NCI-H2196 (cell line): ENCODE results near the gene ESD.
"Not testable (repeated sequence)": the region's sequence is repeated elsewhere in the genome, so short reads cannot be mapped to it uniquely, and the experiment has no call there.

Experiments used
- DNase-seq: peaks from one replicate; lab custom pipeline; 2025; ENCODE audit not compliant: unreplicated experiment; lab: John Stamatoyannopoulos, UW

Gene ESD

DNA sequence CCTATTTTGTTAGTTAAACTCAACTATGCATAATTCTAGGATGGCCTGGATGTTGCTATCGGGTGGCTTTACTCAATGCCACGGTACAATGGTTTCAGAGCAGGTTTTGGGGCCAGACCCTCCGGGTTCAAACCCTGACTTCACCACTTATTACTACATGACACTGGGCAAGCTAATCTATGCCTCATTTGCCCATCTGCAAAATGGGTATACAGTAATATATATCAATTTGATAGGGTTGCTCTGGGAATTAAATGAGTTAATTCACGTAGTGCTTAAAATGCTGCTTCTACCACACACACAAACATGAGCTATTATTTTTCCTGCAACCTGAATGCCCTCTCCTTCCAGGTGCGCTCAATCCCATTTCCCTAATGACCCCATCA is 839 bp downstream of the ESD start:
- DNase-seq: no peak

DNA sequence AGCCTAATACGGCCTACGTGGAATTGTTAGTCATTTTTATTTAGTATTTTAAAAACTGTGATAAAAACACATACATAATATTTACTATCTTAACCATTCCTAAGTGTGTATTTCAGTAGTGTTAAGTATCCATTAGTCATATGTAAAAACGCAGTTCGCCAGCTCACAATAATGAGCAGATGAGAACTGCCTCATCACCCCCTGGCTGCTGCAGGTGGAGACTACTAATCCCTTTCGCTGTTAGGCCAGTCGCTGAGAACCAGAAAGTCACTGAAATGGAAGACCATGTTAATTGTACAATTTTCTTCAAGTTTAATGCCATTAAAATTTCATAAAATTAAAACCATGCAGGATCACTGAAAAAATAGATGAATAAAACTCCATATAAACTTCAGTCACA is 1.6 kb downstream of the ESD start:
- no peak for DNase-seq

DNA sequence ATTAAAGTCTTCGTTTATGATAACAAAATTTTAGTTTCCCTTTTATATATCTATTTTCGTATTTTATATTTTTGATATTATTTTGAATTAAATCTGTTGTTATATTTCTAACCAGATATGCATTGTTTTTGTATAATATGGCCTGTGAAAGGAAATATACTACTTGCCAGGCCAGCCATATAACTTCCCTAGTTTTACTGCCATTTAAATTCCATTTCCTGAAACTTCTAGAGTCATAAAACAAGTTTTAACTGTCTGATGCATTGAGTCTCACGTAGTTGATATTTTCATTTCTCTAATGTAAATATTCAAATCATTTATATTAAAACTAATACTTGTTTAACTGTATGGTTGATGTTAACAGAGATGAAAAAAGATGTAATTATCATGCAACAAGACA is 13.5 kb downstream of the ESD start:
- no peak for DNase-seq

DNA sequence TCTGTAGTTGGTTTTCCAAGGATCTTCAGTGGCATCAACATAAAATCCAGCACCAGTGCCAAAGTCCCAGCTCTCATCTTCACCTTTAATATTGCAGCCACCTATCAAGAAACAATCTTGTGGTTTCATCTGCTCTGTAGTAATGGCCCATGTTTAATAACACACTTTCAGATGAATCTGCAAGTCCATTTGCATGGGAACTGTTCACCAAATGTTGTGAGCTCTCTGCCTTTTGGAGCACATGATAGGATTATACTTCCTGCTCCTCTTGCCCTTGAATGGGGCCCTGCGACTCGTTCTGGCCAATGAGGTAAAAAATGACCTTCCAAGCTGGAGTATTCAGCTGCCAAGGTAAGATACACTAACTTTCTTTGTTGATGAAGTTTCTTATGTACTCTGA is 14.3 kb downstream of the ESD start:
- DNase-seq: no peak

DNA sequence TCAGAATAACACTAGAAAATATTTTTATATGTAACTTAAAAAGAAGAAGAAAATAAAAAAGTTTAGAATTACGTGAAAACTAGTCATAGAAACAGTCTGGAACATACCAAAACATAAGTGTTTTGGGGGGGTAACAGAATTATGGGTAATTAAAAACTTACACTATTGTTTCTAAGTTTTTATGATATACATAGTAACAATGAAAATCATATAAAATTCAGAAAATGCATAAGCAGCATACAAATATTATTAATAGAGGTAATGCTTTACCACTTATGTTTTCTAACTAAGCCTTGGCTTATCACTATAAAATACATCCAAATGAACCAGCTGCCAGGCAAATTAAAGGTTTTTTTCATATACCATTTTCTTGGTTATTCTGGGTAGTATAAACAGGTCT is 14.9 kb downstream of the ESD start:
- no peak for DNase-seq

DNA sequence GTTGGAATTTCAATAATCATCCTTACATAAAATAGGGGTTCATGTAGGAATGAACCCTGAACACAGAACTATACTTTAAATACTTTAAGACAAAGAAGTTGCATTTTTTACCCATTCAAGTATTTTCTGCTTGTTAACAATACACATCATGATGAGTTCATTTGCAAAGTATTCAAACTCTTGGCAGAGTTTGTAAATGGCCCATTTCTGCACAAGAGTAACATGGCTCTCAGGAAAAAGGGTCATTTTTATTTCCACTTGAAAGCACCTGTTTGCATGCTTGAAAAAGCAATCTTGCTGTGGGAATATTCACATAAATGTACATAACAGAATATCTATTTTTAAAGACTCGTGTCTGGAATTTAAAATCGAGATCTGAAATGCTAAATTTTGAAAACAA is 18.1 kb downstream of the ESD start:
- no peak for DNase-seq

DNA sequence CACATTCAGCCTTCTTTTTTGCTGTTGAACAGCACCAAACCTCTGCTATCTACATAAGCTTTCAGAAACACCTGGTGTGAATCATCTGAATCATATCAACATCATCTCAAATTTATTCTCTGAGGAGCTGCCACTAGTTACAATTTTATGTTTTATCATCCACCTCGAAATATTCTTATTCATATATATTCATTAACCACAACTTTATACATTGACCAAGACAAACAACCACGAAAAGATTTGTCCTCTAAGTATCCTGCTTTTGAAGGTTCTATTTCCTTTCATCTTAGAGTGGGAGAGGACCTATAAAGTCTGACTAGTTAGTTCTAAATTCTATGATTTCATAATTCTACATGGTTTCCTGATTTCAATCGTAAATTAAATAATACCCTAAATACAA is 18.9 kb downstream of the ESD start:
- DNase-seq: no peak

DNA sequence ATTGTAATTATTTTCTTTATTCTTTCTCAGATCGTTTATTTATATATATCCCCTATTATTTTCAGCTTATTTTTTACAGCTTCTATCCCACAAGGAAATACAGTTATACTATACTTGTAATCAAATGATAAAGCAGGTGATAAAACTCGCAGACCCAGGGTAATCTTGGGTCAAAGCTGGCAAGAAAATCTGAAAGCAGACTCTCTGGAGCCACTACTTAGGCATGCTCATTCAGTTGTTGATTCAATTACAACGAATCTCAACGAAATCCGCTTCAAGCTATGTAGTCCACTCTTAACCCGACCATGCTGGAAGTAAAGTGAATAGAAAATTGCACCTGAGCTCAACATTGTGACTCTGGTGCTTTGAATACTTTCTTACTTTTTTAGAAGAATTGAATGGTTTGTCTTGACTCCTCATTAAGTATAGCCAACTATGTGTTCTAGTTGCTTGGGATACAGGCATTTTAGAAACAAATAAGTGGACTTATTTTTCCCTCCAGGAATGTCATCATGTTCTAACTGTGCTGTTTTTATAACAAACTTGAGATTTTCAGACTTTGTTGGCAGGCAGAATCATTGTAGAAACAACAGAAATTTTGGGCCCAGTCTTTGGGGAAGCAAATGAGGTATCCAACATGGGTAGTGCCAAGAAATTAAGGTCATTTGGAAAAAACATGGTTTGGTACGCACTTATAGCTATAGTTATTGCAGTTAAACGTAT is 21.4 kb downstream of the ESD start:
- no peak for DNase-seq

DNA sequence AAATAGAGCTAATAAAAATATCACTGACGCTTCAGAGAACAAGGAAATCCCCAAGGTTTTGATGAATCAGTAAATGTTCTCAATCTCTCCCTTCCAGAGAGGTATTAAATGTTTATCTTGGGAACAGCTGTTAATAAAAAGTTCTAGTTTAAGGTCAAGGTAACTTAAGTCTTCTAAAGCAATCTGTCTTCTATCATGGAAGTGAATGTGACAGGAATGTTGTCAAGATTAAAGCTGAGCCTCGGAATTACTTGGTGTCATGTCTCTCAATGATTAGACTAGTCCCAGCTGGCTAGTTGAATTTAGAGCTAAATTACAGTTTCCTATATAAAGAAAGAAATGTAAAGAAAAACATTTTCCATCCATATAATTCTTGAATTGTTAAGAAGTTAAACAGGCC is 23.4 kb downstream of the ESD start:
- DNase-seq: no peak

DNA sequence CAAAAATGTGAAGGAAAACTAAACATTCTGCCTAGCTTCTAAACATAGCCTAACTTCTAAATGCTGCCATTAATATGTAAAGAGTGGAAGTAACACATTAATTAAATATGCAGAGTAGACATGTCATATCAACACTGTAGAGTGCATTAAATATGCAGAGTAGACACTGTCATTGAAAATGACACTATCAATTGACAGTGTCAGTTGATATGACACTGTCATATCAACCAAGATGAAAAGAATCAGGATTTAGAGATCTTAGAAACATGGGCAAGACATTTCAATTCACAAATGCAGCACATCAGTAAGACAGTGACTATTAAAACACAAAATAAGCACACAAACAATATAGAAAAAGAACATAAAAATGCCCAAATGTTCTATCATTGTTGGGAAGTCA is 25.3 kb downstream of the ESD start:
- no peak for DNase-seq

DNA sequence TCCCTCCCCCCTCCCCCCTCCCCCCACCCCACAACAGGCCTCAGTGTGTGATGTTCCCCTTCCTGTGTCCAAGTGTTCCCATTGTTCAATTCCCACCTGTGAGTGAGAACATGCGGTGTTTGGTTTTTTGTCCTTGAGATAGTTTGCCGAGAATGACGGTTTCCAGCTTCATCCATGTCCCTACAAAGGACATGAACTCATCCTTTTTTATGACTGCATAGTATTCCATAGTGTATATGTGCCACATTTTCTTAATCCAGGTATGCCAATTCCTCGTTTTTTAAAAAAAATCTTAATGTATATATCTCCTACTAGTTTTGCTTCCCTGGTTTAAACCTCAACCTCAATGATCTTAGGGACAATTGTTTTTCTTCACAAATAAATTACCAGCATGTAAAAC is 27.0 kb downstream of the ESD start:
- not testable (repeated sequence) for DNase-seq

DNA sequence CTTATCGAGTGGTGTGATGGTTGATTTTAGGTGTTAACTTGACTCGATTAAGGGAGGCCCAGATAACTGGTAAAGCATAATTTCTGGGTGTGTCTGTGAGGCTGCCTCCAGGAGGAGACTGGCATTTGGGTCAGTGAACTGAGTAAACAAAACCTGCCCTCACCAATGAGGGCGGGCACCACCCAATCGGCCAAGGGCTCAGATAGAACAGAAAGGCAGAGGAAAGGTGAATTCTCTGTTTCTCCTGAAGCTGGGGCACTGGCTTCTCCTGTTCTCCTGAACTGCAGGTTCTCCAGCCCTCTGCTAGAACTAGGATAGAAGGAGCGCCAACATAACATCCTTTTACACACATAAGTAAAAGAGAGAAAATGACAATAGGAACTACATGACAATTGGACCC is 35.1 kb downstream of the ESD start:
- DNase-seq: no peak

DNA sequence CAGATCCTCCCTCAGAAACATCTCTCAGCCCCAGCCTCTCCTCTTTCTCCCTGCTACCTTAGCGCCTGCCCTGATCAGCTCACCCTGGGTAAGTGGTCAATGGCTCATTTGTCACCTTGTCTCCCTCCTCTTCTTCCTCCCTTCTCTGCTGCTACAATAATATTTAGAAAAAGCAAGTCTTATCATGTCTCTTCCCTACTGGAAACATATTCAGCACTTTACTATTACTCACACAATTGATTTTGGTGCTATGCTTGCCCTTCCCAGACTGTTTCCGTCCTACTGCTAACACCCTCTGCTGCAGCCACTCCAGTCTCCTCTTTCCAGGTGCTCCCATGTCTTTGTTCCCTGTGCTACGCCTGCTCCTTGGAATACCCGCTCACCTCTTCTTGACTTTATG is 35.8 kb downstream of the ESD start:
- DNase-seq: no peak

DNA sequence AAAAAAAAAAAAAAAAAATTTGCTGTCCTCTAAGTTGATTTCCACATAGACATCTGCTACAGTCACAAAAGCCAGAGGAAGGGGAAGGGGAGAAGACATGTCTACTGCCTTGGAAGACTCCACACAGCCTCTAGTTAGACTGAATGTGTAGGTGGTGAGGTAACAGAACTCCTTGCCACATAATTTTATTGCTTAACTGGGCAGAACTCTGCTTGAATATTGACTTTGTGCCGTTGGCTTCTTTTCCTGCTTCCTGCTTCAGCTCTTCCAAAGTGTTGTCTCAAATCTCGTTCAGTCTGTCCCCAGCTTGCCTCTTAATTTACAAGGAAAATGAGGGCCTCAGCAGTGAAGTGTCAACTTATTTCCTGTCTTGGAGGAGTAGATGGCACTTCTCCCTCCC is 37.1 kb downstream of the ESD start:
- DNase-seq: peak; percentile 12

DNA sequence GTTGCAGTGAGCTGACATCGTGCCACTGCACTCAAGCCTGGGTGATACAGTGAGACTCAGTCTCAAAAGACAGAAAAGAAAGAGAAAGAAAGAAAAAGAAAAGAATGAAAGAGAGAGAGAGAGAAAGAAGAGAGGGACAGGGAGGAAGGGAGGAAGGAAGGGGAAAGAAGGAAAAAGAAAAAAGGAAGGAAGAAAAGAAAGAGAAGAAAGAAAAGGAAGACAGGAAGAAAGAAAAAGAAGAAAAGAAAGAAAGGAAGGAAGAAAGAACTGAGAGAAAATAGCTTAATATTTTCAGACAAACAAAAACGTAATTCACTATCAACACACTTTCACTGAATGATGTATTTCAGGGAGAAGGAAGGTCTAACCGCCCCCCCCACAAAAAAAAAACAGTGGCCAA is 39.3 kb downstream of the ESD start:
- DNase-seq: no peak

DNA sequence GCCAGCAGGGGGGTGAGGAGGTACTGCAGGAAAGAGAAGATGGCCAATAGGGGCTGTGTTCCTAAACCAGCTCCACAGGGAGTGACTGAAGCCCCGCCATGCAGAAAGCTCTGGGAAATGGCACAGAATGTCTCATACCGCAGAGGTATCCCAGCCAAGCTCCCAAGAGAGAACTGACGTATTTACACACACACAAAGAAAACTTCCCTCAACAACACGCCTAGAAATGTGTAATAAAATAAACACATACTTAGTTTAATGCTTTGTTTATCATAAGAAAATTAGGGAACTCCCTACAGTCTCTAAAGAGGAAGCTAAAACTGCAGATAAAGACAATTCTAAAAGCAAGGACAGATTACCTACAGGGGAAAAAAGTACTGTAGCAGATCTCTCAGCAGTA is 40.0 kb downstream of the ESD start:
- DNase-seq: no peak

DNA sequence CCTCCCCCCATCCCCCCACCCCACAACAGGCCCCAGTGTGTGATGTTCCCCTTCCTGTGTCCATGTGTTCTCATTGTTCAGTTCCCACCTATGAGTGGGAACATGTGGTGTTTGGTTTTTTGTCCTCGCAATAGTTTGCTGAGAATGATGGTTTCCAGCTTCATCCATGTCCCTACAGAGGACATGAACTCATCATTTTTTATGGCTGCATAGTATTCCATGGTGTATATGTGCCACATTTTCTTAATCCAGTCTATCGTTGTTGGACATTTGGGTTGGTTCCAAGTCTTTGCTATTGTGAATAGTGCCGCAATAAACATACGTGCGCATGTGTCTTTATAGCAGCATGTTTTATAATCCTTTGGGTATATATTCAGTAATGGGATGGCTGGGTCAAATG is 41.5 kb downstream of the ESD start:
- not testable (repeated sequence) for DNase-seq

DNA sequence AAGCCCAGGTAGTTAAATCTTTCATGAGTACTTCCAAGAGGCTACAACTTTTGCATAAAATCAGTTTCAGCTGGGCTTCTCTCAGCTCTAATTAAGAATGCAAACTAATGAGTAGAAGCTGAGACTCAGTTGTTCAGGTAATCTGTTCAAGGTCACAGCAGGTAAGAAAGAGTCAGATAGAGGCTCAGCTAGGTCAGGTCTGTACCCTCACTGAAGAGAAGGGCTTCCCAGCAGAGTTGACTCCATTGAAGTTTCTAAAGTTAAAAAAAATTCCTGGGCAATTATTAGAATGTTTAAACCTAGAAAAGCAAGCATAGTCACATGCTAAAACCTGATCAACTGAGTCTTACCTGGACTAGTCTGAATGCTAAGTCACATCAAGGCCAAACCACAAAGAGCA is 42.1 kb downstream of the ESD start:
- DNase-seq: no peak

DNA sequence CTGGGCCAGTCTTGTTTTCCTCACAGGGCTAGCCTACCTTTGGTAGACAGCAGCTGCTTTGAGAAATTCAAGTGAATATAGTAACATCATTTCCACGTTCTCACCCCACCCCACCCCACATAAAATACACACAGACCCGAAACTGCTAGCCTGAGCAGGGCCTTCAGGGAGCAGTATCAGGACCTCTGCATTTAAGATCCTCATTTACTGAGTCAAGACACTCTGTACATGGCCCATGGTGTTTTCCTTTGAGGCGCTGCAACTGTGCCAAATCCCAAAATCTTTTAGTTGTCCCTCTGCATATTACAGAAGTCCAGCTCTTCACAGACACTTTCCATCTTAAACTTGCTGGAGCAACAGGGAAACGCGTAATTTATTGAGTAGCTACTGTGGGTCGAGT is 43.0 kb downstream of the ESD start:
- no peak for DNase-seq

DNA sequence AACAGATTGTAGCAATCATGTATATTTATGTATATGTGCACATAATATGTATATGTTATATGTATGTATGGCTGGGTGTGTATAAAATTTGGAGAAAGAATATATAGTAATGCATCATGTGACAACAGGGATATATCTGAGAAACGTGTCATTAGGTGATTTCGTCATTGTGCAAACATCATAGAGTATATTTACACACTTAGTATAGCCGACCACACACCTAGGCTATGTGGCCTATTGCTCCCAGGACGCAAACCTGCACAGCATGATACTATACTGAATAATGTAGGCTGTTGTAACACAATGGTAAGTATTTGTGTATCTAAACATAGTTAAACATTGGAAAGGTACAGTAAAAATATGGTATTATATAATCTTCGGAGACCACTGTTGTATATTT is 43.8 kb downstream of the ESD start:
- DNase-seq: no peak

DNA sequence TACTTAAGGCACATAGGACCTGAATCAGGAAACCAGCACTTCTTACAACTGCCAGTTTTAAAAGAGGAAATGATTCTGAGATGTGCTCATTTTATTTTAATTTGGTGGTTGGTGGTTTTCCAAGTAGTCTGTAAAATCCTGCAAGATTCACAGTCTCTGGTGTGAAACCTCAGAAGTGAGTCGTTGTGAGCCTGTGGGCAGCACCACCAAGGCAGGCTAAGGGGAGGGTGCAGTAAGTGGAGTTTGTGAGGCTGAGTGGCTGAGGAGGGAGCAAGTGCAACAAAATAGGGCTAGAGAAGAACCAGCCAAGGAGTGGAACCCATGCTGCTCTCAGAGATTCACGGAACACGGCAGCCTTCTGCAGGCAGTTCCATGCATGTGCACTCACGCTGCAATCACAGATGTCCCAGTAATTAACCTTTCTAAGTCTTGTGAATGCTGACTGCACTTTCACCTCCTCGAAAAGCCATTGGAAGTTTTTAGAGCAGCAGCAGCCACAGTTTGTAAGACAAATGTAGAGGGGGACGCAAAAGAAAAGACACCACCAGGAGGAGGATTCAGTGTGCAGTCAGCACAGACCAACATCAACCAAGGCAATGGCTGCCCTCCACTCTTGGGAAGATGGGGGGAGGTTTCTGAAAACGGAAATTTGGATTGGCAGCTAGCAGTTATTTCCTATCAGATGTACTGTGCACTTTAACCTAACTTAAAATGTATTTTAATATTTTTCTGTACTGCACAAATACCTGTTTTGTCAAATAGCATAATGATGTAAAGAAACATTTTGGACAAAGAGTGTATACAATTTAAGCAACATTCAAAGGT is 44.9 kb downstream of the ESD start:
- no peak for DNase-seq

DNA sequence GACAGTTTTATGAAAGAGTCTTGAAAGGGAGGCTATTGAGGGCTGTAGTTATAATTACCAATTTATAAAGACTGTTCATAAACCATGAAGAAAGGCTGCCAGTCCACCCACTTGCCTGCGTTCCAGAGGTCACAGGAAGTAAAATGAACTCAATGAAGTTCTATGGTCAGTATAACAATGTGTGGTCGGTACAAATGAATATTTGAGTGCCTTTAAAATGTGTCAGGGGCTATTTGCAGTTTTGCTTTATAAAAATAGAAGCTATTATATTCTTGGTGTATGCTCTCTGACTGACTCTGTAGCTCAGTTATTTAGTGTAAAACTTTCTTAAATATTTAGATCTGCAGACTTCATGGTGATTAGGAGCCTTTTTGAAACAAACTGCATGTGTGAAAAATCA is 47.0 kb downstream of the ESD start:
- DNase-seq: no peak

DNA sequence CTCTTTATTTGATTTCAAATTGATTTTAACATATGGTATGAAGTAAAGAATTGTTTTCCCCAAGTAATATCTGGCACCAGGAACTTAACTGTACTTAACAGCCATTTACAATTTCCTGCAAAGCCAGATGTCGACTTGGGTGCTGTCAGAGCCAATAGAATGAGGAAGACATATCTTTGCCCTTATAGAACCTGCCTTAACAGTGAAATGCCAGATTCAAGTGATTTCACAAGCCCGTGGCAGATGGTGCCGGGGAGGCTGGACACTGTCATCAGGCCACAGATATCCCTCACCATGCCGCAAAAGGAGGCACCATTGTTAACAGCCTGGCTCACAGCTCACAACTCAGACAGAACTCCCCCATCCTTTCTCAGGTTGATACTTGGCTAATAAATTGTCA is 48.7 kb downstream of the ESD start:
- no peak for DNase-seq
